Choroid plexus epithelial cell (primary cell): ENCODE measurements around the gene CMYA5.
A peak's percentile ranks its signal among the peaks of the same experiment; 100 is the strongest.

Source experiments
- DNase-seq: peaks from one replicate; pipeline ENCODE4 v3.0.0-alpha.2; 2010; ENCODE audit warnings: low read depth
- H3K4me3 ChIP-seq: 2 replicates; pipeline ENCODE4 v1.5.1; 2011; ENCODE audit warnings: low read depth, mild to moderate bottlenecking, control low read depth, low read length, moderate library complexity
- CTCF ChIP-seq: conservative IDR thresholded peaks from 2 replicates; pipeline ENCODE4 v1.5.1; 2011; ENCODE audit warnings: low read depth, mild to moderate bottlenecking, control low read depth, inconsistent platforms, low read length, moderate library complexity

Gene CMYA5

GRCh38 chr5:79794347-79794746, 104.7 kb downstream of the CMYA5 start:
- no peak overlapping the region for H3K4me3 ChIP-seq
- no peak for TF ChIP-seq CTCF
- DNase-seq = no peak

- no peak for TF ChIP-seq CTCF
- DNase-seq = peak; percentile 50
- H3K4me3 ChIP-seq = no peak overlapping the region
Observed at GRCh38 chr5:79795764-79796398, 106.2 kb downstream of the CMYA5 start.

GRCh38 chr5:79798893-79799590, 109.4 kb downstream of the CMYA5 start:
- no peak for TF ChIP-seq CTCF
- DNase-seq = no peak
- H3K4me3 ChIP-seq = no peak overlapping the region

- H3K4me3 ChIP-seq = no peak overlapping the region
- TF ChIP-seq CTCF = no peak
- DNase-seq = peak; percentile 32
Observed at GRCh38 chr5:79800979-79801827, 111.6 kb downstream of the CMYA5 start.

GRCh38 chr5:79802406-79802805, 112.8 kb downstream of the CMYA5 start:
- DNase-seq = no peak
- H3K4me3 ChIP-seq = no peak overlapping the region
- TF ChIP-seq CTCF = no peak

- TF ChIP-seq CTCF = no peak
- no peak for DNase-seq
- no peak overlapping the region for H3K4me3 ChIP-seq
Observed at GRCh38 chr5:79803007-79803406, 113.4 kb downstream of the CMYA5 start.
